Lower leg skin (tissue), 3 donors: ENCODE data around the gene ACOT4.
"Not testable (repeated sequence)": the region's sequence is repeated elsewhere in the genome, so short reads cannot be mapped to it uniquely, and the experiment has no call there.

ENCODE experiments used
- CTCF ChIP-seq, 3 donors: fragments of 450-650 bp; IDR thresholded peaks; one replicate each; pipeline ENCODE4 v1.5.1; 2016; ENCODE audit warnings: antibody characterized with exemption in 3 of 3, mild to moderate bottlenecking in 3 of 3, moderate library complexity in 2 of 3
- POLR2A ChIP-seq, 2 donors: fragments of 450-650 bp; IDR thresholded peaks; one replicate each; pipeline ENCODE4 v1.6.1; 2016 to 2017; ENCODE audit warnings: antibody characterized with exemption in 2 of 2, mild to moderate bottlenecking in 1 of 2, moderate library complexity in 1 of 2

GRCh38 chr14:73542961-73543360, 48.7 kb upstream of the ACOT4 start:
- not testable (repeated sequence) for TF ChIP-seq CTCF, POLR2A (IDR thresholded peaks at IDR 0.05)
